Activated CD4-positive, alpha-beta T cell treated with anti-CD3 and anti-CD28 coated beads, Interleukin-2, amount 10 ng/mL, durations not matched to agents 24 days and 14 days (primary cell): ENCODE measurements around the gene YES1. TPM values are rescaled to one million over a fixed set of nuclear protein-coding genes. Genes with fewer than 3 reads are reported as not detected.
"Not testable (repeated sequence)": the region's sequence is repeated elsewhere in the genome, so short reads cannot be mapped to it uniquely, and the experiment has no call there.

ENCODE experiments used
- DNase-seq: peaks from one replicate; pipeline ENCODE4 v3.0.0; 2022
- H3K27ac Mint-ChIP-seq: one replicate; pipeline ENCODE4 v1.8.0; 2022; ENCODE audit warnings: mild to moderate bottlenecking, mixed read lengths
- H3K27me3 Mint-ChIP-seq: one replicate; pipeline ENCODE4 v1.8.0; 2022; ENCODE audit warnings: mixed read lengths
- H3K36me3 Mint-ChIP-seq: one replicate; pipeline ENCODE4 v1.8.0; 2022; ENCODE audit warnings: low read depth, mild to moderate bottlenecking, mixed read lengths
- H3K4me1 Mint-ChIP-seq: one replicate; pipeline ENCODE4 v1.8.0; 2021; ENCODE audit warnings: mixed read lengths
- H3K4me3 Mint-ChIP-seq: one replicate; pipeline ENCODE4 v1.8.0; 2022; ENCODE audit warnings: mild to moderate bottlenecking, moderate library complexity, mixed read lengths
- H3K9me3 Mint-ChIP-seq: one replicate; pipeline ENCODE4 v1.8.0; 2021; ENCODE audit warnings: mixed read lengths
- intact Hi-C: fragments of 100-400 bp; cut with micrococcal nuclease; formaldehyde crosslinking; loops from one replicate; pipeline ENCODE4 v1.15.1; 2023
- total RNA-seq: library from RNA; stranded (reverse); gene quantifications from 2 replicates; pipeline ENCODE4 v1.2.3, GENCODE V29; 2022

Gene YES1
- total RNA-seq, 1 donor from 2014 or later: 16.3 TPM

GRCh38 chr18:759864-760263 lies 52.2 kb downstream of the YES1 start:
- H3K27me3 Mint-ChIP-seq, H3K27ac Mint-ChIP-seq, H3K4me3 Mint-ChIP-seq, intact Hi-C loops, DNase-seq, H3K9me3 Mint-ChIP-seq: not testable (repeated sequence)
- H3K36me3 Mint-ChIP-seq: peaks cover 11% of the 10 kb centered on the region
- H3K4me1 Mint-ChIP-seq: peaks cover 12% of the 10 kb centered on the region

GRCh38 chr18:755506-755905 lies 56.5 kb downstream of the YES1 start:
- DNase-seq: no peak
- peaks cover 3% of the 10 kb centered on the region for H3K4me1 Mint-ChIP-seq
- no peak overlapping the region for H3K4me3 Mint-ChIP-seq
- intact Hi-C loops: no loop called here
- peaks cover 24% of the 10 kb centered on the region for H3K36me3 Mint-ChIP-seq
- H3K27ac Mint-ChIP-seq: no peak overlapping the region
- no peaks in the 10 kb centered on the region for H3K9me3 Mint-ChIP-seq
- no peaks in the 10 kb centered on the region for H3K27me3 Mint-ChIP-seq

GRCh38 chr18:754656-755055 lies 57.4 kb downstream of the YES1 start:
- H3K4me3 Mint-ChIP-seq: no peak overlapping the region
- intact Hi-C loops: no loop called here
- H3K27ac Mint-ChIP-seq: no peak overlapping the region
- no peaks in the 10 kb centered on the region for H3K27me3 Mint-ChIP-seq
- no peaks in the 10 kb centered on the region for H3K9me3 Mint-ChIP-seq
- peaks cover 3% of the 10 kb centered on the region for H3K4me1 Mint-ChIP-seq
- peaks cover 21% of the 10 kb centered on the region for H3K36me3 Mint-ChIP-seq
- DNase-seq: no peak

GRCh38 chr18:750456-750855 lies 61.6 kb downstream of the YES1 start:
- H3K4me3 Mint-ChIP-seq: no peak overlapping the region
- H3K36me3 Mint-ChIP-seq: peaks cover 30% of the 10 kb centered on the region
- intact Hi-C loops: no loop called here
- H3K27ac Mint-ChIP-seq: no peak overlapping the region
- H3K27me3 Mint-ChIP-seq: no peaks in the 10 kb centered on the region
- H3K9me3 Mint-ChIP-seq: no peaks in the 10 kb centered on the region
- no peak for DNase-seq
- H3K4me1 Mint-ChIP-seq: no peaks in the 10 kb centered on the region

- Mint-ChIP-seq H3K27ac (no peak overlapping the region), H3K4me1 (peaks cover 1% of the 10 kb centered on the region), H3K9me3 (no peaks in the 10 kb centered on the region), H3K27me3 (no peaks in the 10 kb centered on the region), H3K4me3 (no peak overlapping the region), H3K36me3 (peaks cover 35% of the 10 kb centered on the region)
- DNase-seq: no peak
- intact Hi-C loops: no loop called here
Measured at GRCh38 chr18:744832-745597, 67.0 kb downstream of the YES1 start.

GRCh38 chr18:741931-742512 lies 70.0 kb downstream of the YES1 start:
- no peaks in the 10 kb centered on the region for H3K27me3 Mint-ChIP-seq
- no peak overlapping the region for H3K27ac Mint-ChIP-seq
- intact Hi-C loops: loop anchor here (1.0 kb wide), 2 partner anchors 89 to 97 kb away; no protein-coding TSS in a partner anchor
- H3K4me3 Mint-ChIP-seq: no peak overlapping the region
- H3K36me3 Mint-ChIP-seq: peaks cover 32% of the 10 kb centered on the region
- peak; percentile 67 for DNase-seq
- no peaks in the 10 kb centered on the region for H3K9me3 Mint-ChIP-seq
- H3K4me1 Mint-ChIP-seq: peaks cover 1% of the 10 kb centered on the region

GRCh38 chr18:732371-732770 lies 79.7 kb downstream of the YES1 start:
- DNase-seq: no peak
- Mint-ChIP-seq H3K27me3 (no peaks in the 10 kb centered on the region), H3K27ac (no peak overlapping the region), H3K4me3 (no peak overlapping the region), H3K9me3 (no peaks in the 10 kb centered on the region), H3K36me3 (peaks cover 43% of the 10 kb centered on the region), H3K4me1 (peaks cover 7% of the 10 kb centered on the region)
- intact Hi-C loops: no loop called here

GRCh38 chr18:731185-731584 lies 80.9 kb downstream of the YES1 start:
- H3K9me3 Mint-ChIP-seq: no peaks in the 10 kb centered on the region
- H3K36me3 Mint-ChIP-seq: peaks cover 39% of the 10 kb centered on the region
- DNase-seq: no peak
- H3K4me3 Mint-ChIP-seq: no peak overlapping the region
- H3K27me3 Mint-ChIP-seq: no peaks in the 10 kb centered on the region
- intact Hi-C loops: no loop called here
- peaks cover 7% of the 10 kb centered on the region for H3K4me1 Mint-ChIP-seq
- no peak overlapping the region for H3K27ac Mint-ChIP-seq

- intact Hi-C loops: no loop called here
- Mint-ChIP-seq H3K27ac (no peak overlapping the region), H3K4me3 (no peak overlapping the region), H3K4me1 (peaks cover 7% of the 10 kb centered on the region), H3K36me3 (peaks cover 34% of the 10 kb centered on the region), H3K27me3 (no peaks in the 10 kb centered on the region), H3K9me3 (no peaks in the 10 kb centered on the region)
- peak; percentile 38 for DNase-seq
Measured at GRCh38 chr18:730692-731091, 81.3 kb downstream of the YES1 start.

- intact Hi-C loops, H3K27me3 Mint-ChIP-seq, H3K27ac Mint-ChIP-seq, H3K9me3 Mint-ChIP-seq, H3K4me3 Mint-ChIP-seq, H3K4me1 Mint-ChIP-seq: not testable (repeated sequence)
- peaks cover 31% of the 10 kb centered on the region for H3K36me3 Mint-ChIP-seq
- DNase-seq: peak; percentile 56
Measured at GRCh38 chr18:730120-730519, 81.9 kb downstream of the YES1 start.

GRCh38 chr18:725646-726045 lies 86.4 kb downstream of the YES1 start:
- peaks cover under 1% of the 10 kb centered on the region for H3K4me1 Mint-ChIP-seq
- H3K36me3 Mint-ChIP-seq: peaks cover 27% of the 10 kb centered on the region
- H3K27me3 Mint-ChIP-seq: no peaks in the 10 kb centered on the region
- H3K4me3 Mint-ChIP-seq: no peak overlapping the region
- peak; percentile 35 for DNase-seq
- no peaks in the 10 kb centered on the region for H3K9me3 Mint-ChIP-seq
- intact Hi-C loops: no loop called here
- no peak overlapping the region for H3K27ac Mint-ChIP-seq

GRCh38 chr18:723541-724080 lies 88.4 kb downstream of the YES1 start:
- Mint-ChIP-seq H3K27ac (no peak overlapping the region), H3K36me3 (peaks cover 20% of the 10 kb centered on the region), H3K9me3 (no peaks in the 10 kb centered on the region), H3K4me1 (no peaks in the 10 kb centered on the region), H3K27me3 (no peaks in the 10 kb centered on the region), H3K4me3 (no peak overlapping the region)
- no peak for DNase-seq
- intact Hi-C loops: no loop called here

GRCh38 chr18:717003-717402 lies 95.0 kb downstream of the YES1 start:
- Mint-ChIP-seq H3K36me3 (peaks cover 3% of the 10 kb centered on the region), H3K4me3 (no peak overlapping the region), H3K27ac (no peak overlapping the region), H3K9me3 (no peaks in the 10 kb centered on the region), H3K4me1 (peaks cover 9% of the 10 kb centered on the region), H3K27me3 (no peaks in the 10 kb centered on the region)
- DNase-seq: no peak
- intact Hi-C loops: no loop called here

- H3K36me3 Mint-ChIP-seq: peaks cover 8% of the 10 kb centered on the region
- intact Hi-C loops: loop anchor here (1.0 kb wide), 1 partner anchor 95 kb away; no protein-coding TSS in a partner anchor
Measured at GRCh38 chr18:715626-716025, 96.4 kb downstream of the YES1 start.

More at GRCh38 chr18:715626-716025, 96.4 kb downstream of the YES1 start:
- Mint-ChIP-seq H3K4me1 (peaks cover 16% of the 10 kb centered on the region), H3K4me3 (no peak overlapping the region), H3K27me3 (no peaks in the 10 kb centered on the region), H3K9me3 (no peaks in the 10 kb centered on the region), H3K27ac (no peak overlapping the region)
- DNase-seq: no peak
